ENCODE results near the gene SULT4A1. TPM values are rescaled to one million over a fixed set of nuclear protein-coding genes. Genes with fewer than 3 reads are reported as not detected.

Gene SULT4A1
- total RNA-seq, 2 donors from 2014 or later: 0.26 TPM; not detected in 1

- Histone ChIP-seq H3K27me3 (no peaks in the 10 kb centered on the region), H3K4me1 (peaks cover 6% of the 10 kb centered on the region), H3K27ac (no peak overlapping the region), H3K9me3 (no peaks in the 10 kb centered on the region), H3K36me3 (replicated peaks in 1 of 2; ENCODE audit: insufficient read depth in 1 of 2, low read depth in 2 of 2) (no peaks in the 10 kb centered on the region), H3K4me3 (no peak overlapping the region)
- TF ChIP-seq POLR2A (IDR thresholded peaks at IDR 0.05): no peak
- TF ChIP-seq, protein P1, sequence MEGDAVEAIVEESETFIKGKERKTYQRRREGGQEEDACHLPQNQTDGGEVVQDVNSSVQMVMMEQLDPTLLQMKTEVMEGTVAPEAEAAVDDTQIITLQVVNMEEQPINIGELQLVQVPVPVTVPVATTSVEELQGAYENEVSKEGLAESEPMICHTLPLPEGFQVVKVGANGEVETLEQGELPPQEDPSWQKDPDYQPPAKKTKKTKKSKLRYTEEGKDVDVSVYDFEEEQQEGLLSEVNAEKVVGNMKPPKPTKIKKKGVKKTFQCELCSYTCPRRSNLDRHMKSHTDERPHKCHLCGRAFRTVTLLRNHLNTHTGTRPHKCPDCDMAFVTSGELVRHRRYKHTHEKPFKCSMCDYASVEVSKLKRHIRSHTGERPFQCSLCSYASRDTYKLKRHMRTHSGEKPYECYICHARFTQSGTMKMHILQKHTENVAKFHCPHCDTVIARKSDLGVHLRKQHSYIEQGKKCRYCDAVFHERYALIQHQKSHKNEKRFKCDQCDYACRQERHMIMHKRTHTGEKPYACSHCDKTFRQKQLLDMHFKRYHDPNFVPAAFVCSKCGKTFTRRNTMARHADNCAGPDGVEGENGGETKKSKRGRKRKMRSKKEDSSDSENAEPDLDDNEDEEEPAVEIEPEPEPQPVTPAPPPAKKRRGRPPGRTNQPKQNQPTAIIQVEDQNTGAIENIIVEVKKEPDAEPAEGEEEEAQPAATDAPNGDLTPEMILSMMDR (IDR thresholded peaks at IDR 0.05): no peak
- 63 to 74% methylated on average over 6 to 19 of the region's 19 CpGs for WGBS, 2 donors
- DNase-seq (peak in 3 of 4 donors; percentile 29 to 63 (median 32)), ATAC-seq (no peak)
- intact Hi-C loops (cut with DNase I): no loop called here
Measured at GRCh38 chr22:43881091-43882061, 19.1 kb upstream of the SULT4A1 start.

GRCh38 chr22:43880541-43880991 lies 18.3 kb upstream of the SULT4A1 start:
- Histone ChIP-seq H3K27ac (no peak overlapping the region), H3K36me3 (replicated peaks in 1 of 2; ENCODE audit: insufficient read depth in 1 of 2, low read depth in 2 of 2) (no peaks in the 10 kb centered on the region), H3K27me3 (no peaks in the 10 kb centered on the region), H3K4me1 (peaks cover 6% of the 10 kb centered on the region), H3K9me3 (no peaks in the 10 kb centered on the region), H3K4me3 (no peak overlapping the region)
- ATAC-seq (no peak), DNase-seq (no peak)
- WGBS, 2 donors: 77 to 79% methylated on average over 14 of the region's 15 CpGs
- TF ChIP-seq POLR2A (IDR thresholded peaks at IDR 0.05): no peak
- TF ChIP-seq, protein P1 (IDR thresholded peaks at IDR 0.05): no peak
- intact Hi-C loops (cut with DNase I): no loop called here

GRCh38 chr22:43879901-43880540 lies 17.7 kb upstream of the SULT4A1 start:
- Histone ChIP-seq H3K4me1 (peaks cover 6% of the 10 kb centered on the region), H3K4me3 (no peak overlapping the region), H3K27me3 (no peaks in the 10 kb centered on the region), H3K27ac (no peak overlapping the region), H3K9me3 (no peaks in the 10 kb centered on the region), H3K36me3 (replicated peaks in 1 of 2; ENCODE audit: insufficient read depth in 1 of 2, low read depth in 2 of 2) (no peaks in the 10 kb centered on the region)
- no peak for ATAC-seq
- TF ChIP-seq, protein P1 (IDR thresholded peaks at IDR 0.05): no peak
- TF ChIP-seq POLR2A (IDR thresholded peaks at IDR 0.05): no peak
- intact Hi-C loops (cut with DNase I): no loop called here
- 76 to 80% methylated on average over 13 to 14 of the region's 14 CpGs for WGBS, 2 donors
- DNase-seq: peak in 1 of 4 donors; percentile 1

DNA sequence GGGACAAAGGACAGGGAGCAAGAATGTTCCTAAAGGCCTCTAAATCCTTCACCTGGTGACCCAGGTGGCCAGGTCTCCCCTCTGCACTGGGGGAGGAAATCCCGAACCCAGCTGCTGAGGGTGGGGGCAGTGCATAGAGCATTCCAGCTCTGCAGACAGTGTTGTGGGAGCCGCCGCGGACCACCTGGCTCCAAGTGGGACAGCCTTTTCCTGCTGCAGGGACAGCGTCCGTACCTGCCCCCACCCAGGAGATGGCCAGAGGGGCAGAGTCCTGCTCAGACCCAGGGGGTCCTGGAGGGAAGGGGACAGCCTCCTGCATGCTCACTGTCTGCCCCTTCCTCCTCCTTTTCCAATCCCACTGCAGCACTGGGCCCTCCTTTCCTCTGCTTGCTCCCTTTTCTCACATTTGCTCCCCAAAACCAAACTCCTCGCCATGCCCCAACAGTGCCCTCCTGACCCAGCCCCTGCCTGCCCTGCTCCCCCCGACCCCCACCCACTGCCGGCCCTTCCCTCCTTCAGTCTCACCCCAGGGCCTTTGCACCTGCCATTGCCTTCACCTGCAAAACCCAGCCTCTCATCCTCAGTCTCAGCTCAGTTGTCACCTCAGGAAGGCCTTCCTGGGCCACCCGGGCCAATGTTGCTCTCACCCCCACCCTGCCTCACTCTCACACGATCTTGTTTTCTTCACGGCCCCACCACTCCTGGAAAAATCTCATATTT lies 16.7 kb upstream of the SULT4A1 start:
- intact Hi-C loops (cut with DNase I): no loop called here
- WGBS, 2 donors: 61 to 67% methylated on average over 12 of the region's 12 CpGs
- Histone ChIP-seq H3K9me3 (no peaks in the 10 kb centered on the region), H3K27ac (no peak overlapping the region), H3K4me3 (no peak overlapping the region), H3K27me3 (no peaks in the 10 kb centered on the region), H3K4me1 (peaks cover 6% of the 10 kb centered on the region), H3K36me3 (replicated peaks in 1 of 2; ENCODE audit: insufficient read depth in 1 of 2, low read depth in 2 of 2) (no peaks in the 10 kb centered on the region)
- DNase-seq (peak in 1 of 4 donors; percentile 1), ATAC-seq (no peak)
- TF ChIP-seq, protein P1 (IDR thresholded peaks at IDR 0.05): no peak
- TF ChIP-seq POLR2A (IDR thresholded peaks at IDR 0.05): no peak

Measured in body of pancreas (tissue), 4 donors.